Suprapubic skin (tissue), 3 donors: ENCODE results near the gene PLXDC1.

ENCODE experiments used
- POLR2A ChIP-seq, 2 donors: fragments of 450-650 bp; IDR thresholded peaks; one replicate each; pipeline ENCODE4 v1.6.1; 2017; ENCODE audit warnings: antibody characterized with exemption in 2 of 2, mild to moderate bottlenecking in 2 of 2, moderate library complexity in 2 of 2
- TF ChIP-seq, protein P1 (sequence below), 2 donors: fragments of 200-600 bp in 1 of 2; fragments of 450-650 bp in 1 of 2; sonication (generic) in 1 of 2; IDR thresholded peaks; one replicate each; pipeline ENCODE4 v1.5.1; 2016 to 2019; ENCODE audit warnings: antibody characterized with exemption in 2 of 2, mild to moderate bottlenecking in 1 of 2, moderate library complexity in 1 of 2

DNA sequence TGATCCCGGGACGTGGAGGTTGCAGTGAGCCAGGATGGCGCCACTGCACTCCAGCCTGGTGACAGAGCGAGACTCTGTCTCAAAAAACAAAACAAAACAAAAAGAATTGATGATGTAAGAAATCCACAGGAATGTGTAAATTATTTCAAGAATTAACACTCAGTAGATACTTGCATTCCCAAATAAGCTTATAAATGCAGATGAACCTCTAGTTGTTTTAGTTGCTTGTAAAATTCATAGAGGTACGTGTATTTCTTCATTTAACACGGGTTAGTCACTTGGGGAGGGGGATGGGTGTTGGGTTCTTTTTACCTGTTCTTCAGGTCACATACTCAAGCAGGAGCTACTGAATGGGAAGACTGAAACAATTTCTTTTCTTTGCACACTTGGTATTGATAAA is 128.5 kb downstream of the PLXDC1 start:
- TF ChIP-seq, protein P1, sequence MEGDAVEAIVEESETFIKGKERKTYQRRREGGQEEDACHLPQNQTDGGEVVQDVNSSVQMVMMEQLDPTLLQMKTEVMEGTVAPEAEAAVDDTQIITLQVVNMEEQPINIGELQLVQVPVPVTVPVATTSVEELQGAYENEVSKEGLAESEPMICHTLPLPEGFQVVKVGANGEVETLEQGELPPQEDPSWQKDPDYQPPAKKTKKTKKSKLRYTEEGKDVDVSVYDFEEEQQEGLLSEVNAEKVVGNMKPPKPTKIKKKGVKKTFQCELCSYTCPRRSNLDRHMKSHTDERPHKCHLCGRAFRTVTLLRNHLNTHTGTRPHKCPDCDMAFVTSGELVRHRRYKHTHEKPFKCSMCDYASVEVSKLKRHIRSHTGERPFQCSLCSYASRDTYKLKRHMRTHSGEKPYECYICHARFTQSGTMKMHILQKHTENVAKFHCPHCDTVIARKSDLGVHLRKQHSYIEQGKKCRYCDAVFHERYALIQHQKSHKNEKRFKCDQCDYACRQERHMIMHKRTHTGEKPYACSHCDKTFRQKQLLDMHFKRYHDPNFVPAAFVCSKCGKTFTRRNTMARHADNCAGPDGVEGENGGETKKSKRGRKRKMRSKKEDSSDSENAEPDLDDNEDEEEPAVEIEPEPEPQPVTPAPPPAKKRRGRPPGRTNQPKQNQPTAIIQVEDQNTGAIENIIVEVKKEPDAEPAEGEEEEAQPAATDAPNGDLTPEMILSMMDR (IDR thresholded peaks at IDR 0.05) = no peak
- TF ChIP-seq POLR2A (IDR thresholded peaks at IDR 0.05) = no peak
